NCI-H2081 (cell line): ENCODE data around the gene CAMTA1.
A peak's percentile ranks its signal among the peaks of the same experiment; 100 is the strongest.

Source experiments
- DNase-seq, 2 experiments: peaks; one replicate each; lab custom pipeline; 2025; lab: John Stamatoyannopoulos, UW

Gene CAMTA1

DNA sequence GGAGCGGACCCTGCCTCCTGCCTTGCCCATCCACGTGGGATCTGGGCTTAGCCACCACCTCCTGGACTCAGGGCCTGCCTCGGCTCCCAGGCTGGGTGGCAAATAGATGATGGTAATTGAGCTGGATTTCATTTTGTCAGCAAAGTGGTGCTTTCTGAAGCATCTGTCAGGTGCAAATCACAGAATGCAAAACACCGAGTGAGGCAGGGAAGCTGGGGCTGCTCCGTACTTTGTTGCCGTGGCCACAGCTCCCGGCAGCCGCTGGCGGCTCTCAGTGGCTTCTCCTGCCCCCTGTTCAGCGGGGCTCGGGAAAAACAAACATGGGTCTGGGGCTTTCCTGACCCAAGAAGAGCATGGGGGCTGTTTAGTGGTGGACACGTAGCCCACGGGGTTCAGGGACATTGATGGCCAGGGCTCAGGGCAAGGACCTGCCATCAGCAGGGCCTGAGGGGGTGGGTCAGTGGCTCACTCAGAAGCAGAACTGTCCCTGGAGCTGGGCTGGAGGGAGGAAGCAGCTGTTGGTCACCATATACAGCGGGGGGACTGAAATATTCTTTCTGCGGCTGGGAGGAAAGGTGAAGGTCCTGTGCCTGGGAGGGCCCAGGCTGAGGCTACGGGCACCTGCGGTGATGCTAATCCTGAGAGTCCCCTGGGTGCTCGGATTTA is 855.8 kb downstream of the CAMTA1 start:
- DNase-seq = no peak

DNA sequence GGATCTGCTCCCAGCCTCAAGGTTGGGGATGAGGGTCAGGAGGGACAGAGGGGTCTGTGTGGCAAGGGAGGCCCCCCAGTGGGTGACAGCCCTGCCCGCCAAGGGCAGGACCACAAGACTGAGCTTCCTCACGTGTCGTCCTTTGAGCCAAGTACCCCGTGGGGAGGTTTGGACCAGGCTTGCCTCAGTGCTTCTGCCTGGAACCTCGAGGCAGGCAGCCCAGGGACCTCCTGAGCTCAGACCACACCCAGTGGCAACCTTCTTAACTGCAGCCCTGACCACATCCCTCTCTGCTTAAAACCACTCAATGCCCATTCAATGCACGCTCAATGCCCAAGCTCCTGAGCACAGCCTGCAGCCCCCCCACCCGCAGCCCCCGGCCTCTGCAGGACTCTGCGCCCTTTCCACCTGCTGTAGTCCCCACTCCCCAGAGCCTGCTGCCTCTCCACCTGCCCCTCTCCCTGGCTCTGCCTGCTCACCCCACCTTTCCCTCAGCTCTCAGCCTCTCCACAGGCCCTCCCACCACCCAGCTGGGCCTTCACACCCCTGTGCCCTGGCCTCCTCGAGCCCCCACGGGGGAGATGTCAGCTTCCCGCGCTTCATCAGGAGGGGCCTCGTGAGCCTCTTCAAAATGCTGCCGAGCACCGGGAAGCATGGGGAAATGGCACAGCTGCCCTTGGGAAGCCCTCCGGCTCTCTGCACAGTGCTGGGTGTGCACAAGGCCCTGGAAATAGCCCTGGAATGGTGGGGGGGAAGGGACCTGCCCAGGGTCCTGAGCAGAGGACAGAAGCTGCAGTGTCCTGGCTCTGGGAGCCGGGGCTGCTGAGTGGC is 856.5 kb downstream of the CAMTA1 start:
- no peak for DNase-seq

DNA sequence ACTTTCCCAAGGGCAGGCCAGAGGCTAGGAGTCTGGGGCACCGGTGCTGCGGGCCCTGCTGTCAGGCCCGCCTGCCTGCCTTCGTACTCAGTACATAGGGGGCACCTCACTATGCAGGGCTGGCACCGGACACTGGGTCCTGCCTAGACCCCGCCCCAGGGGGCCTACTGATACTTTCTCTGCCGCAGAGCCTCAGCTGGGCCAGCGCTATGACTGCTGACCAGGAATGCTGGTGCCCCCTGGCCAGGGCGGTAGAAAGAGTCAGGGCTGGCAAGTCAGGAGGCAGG is 857.1 kb downstream of the CAMTA1 start:
- DNase-seq = no peak

DNA sequence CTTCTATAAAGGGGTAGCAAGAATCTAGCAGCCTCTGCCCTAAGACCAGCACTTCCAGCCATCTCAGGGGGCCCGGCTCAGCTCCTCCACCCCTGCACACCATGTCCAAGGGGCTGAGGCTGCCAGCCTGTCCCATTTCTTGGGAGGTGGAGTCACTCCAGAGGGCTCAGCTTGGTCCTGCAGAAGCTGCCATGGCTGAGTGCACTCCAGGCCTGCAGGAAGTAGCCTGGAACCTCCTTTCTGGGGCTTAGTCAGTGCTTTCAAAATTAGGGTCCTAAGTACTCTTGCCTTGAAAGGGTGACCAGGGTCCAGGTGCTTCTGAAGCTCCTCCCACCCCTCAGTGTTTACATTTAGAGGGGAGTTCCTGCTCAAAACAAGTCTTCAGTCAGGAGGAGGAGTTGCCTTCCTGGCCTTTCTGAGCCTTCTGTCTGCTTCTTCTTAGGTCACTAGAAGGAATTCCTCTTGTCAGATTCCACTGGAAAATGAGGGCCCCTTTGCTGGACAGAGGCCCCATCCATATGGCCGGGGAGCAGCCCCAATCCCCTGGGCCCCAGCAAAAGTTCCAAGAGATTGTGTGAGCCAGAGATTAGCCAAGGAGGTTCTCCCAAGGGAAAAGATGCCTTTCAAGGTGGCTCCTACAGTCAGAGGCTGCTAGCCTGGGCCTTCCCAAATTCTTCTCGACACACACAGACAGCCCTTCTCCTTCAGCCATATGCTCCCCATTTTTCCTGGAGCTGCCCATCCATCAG is 857.7 kb downstream of the CAMTA1 start:
- DNase-seq = no peak

DNA sequence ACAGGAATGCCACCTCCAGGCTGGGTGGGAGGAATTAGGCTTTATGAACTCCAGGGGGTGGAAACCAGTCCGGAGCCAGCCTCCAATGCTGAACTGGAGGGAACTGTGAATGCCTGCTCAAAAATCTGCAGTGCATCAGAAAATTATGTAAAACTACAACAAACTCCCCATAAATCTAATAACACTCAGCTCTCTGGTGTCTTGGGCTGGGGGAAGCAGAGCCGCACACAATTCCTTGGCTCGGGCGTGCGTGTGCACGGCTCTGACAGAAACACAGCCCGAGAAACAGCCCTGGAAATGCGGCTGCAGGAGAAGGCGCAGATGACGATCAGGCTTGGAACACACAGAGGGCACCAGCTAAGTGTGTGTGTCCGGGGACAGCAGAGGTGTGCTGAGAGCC is 858.3 kb downstream of the CAMTA1 start:
- DNase-seq = no peak

DNA sequence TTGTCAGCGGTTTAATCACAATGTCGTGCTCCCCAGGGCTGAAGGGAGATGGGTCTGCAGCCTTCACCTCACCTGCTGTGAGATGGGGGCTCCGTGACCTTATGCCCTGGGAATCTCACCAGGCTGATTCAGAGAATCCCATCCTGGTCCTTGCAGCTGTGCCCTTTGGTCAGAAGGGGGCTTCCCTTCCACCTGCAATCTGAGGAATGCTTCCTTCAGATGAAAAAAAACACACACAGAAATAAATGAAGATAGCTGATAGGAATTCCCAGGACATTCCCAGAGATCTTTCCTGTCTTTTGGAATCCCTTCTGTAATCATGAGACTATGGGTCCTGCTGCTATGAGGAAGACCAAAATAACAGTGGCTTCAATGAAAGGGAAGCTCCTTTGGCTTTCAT is 858.8 kb downstream of the CAMTA1 start:
- DNase-seq = no peak

DNA sequence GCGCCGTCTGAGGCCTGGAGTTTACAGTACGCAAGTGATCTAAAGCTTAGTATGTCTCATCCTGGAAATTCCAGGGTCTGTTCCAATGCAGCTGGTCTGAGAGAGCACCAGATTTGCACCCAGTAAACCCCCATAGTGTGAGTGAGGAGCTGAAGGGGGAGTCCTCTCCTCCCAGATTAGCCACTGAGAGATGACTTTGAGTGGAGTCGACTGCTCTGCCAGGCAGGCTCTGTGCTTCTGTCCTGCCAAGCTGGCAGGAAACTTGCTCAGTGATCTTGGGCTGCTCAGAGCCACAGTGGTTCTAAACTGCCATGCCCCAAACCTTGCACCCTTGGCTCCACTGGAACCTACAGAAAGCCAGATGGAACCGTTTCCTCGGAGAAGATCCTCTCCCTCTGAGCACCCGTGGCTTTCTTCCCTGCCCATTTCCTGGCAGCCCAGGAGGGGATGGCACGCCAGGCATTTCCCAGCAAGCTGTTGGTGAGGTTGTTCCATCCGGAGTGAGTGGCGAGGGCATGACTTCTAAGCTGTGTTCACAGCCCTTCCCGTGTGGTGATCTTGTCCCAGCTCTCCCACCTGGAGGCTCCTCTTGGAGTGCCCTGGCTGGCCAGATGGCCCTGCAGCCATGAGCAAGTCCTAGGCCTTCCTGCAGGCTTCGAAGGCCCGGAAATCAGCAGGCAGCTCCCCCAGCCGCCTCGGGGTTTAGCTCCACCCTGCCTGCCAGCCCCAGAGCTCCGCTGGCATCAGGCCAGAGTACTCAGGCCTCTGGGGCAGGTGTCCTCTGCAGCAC is 859.9 kb downstream of the CAMTA1 start:
- DNase-seq = peak; percentile 93 to 97

DNA sequence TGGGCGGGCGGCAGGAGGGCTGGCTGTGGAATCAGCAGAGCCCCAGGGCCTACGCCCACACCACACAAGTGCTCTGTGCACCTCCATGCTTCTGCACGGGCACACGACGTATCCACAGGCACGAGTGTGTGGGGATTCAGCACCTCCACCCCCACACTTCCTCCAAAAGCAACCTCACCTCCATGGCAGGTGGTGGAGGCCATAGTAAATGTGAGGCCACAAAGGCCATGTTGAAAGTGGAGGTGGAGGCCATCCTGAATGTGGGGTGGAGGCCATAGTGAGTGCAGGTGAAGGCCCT is 860.4 kb downstream of the CAMTA1 start:
- DNase-seq = no peak

DNA sequence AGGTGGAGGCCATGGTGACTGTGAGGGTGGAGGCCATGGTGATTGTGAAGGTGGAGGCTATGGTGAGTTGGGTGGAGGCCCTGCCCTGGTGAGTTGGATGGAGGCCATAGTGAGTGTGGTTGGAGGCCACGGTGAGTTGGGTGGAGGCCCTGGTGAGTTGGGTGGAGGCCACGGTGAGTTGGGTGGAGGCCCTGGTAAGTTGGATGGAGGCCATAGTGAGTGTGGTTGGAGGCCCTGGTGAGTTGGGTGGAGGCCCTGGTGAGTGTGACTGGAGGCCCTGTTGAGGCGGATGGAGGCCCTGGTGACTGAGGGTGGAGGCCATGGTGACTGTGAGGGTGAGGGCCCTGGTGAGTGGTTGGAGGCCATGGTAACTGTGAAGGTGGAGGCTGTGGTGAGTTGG is 860.9 kb downstream of the CAMTA1 start:
- no peak for DNase-seq

DNA sequence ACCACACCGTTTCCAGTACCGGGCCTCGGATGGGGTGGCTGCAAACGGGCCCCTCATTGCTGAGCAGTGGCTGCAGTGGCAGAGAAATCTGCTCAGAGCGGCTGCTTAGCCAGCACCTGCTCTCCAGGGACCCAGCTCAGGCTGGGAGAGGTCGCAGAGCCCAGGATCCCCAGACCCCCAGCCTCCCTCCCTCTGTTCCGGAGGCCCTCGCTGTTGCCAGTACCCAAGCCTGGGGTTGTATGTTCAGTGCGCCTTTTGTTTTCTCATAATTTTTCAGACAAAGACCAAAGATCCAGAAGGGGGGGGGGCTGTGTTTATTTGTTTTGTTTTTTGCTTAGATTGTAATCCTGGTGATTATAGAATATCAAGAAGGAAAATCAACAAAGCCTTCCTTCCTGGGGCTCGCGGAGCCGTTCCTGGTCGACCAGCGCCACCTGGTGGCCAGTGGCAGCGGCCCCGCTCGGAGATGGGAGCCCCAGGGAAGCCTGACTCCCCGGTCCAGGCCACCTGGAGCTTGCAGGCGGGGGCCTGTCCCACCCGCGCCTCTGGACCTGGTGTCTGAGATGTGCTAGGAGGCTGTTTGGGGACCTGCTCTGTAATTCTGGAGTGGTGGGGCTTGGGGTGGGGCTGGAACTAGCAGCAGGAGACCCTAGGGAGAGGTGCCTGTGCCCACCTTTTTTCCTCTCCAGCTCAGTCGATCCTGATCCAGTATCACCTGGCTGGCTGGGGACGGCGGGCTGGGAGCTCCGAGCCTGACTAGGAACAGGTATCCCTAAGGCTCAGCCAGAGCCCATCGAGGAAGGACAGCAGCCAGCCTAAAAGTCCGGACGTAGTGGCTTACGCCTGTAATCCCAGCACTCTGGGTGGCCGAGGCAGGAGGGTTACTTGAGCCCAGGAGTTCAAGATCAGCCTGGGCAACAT is 862.0 kb downstream of the CAMTA1 start:
- DNase-seq = peak; percentile 65 to 72

DNA sequence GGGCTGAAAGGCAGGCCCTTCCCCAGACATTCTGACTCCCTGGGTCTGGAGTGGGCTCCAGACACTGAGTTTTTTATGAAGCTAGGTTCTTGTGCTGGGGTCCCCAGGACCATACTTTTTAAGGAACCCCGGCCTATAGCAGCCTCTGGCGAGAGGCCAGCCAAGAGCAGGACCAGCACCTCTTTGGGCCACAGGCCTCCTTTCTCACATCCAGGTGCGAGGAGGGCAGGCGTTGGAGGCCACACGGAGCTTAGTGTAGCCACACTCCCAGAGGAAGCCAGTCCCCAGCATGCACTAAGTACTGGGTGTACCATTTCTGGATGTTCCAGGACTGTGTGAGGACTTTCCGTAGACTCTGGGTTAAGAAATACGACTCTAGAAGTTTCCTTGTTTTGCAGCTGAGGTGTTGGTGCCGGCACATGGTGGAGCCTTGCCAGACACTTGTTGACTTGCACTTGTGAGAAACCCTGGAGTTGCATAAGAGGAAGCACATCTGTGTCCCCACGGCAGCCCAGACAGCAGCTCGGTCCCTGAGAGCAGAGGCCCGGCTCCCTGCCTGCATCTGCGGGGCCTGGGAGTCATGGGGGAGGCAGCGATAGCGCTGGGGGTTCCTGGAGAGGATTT is 863.6 kb downstream of the CAMTA1 start:
- no peak for DNase-seq

DNA sequence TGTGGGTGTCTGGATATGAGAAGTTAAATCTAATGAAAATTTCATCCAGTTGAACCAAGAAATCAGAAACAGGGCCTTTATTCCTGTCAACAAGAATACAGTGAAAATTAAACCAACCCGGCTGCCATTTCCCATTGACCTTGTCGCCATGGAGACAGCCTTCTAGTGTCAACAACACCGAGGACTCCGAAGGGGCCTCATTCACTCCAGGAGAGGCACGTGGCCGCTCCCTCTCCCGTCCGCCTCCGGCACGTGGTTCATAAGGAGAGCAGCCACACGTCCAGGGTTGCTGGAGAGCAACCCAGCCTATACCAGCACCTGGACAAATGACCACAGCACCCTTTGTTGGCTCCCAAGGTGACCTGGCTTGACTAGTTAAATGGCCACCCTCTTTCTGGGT is 865.5 kb downstream of the CAMTA1 start:
- DNase-seq = peak in 1 of 2 experiments; percentile 48

DNA sequence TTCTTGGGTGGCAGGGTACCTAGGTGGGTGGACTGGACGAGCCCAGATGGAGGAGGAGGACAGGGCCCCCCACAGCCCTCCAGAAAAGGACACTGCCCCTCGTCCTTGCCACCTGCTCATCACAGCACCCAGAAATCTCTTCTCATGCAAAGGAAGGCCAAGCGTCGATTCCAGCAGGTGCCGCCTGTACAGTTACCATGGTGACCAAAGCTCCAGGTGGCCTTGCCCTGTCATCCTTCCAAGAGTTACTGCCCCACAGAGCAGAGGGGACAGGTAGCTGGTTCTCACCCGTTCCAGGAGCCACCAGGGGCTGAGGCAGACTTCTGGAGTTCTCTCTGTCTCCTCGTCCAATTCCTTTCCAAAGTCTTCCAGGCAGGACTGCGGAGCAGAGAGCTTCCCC is 865.9 kb downstream of the CAMTA1 start:
- DNase-seq = peak in 1 of 2 experiments; percentile 42

DNA sequence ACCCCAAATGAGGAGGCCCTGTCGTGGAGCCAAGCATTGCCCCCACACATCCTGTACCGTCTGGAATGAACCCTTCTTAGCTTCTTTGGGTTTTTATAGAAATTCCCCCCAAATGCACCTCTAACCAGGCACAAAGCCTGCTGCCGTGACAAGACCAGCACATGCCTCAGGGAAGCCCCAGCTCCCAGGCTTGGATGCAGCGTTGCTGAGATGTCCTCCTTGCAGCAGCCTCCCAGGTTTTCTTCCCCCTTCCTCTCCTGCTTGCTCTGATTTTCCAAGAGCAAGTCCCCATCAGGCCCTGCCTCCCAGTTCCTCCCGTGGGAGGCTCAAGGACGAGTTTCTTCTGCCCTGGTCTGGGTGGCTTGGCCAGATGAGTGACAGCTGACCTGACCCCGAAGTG is 866.8 kb downstream of the CAMTA1 start:
- no peak for DNase-seq

DNA sequence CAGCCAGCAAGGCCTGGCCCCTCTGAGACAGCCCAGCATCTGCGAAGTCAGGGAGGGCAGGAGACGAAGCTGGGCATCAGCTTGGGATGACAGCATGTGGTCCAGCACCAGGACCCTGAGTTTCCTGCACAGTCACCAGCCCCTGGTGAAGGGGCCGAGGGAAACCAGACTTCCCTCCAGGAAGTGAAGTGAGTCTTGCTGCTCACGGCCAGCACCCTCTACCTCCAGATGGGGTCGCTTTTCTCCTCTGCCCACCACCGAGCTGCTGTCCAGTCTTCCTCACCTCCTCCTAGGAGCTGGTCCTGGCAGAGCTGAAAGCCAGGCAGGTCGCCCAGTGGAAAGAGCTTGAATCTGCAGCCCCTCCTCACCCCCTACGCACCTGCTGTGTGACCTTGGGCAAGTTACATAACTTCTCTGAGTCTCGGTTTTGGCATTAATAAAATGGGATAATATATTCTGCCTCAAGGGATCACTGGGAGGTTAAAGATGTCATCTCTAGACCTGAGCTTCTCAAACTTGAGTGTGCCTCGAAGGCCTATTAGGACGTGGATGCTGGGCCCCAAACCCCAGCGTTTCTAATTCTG is 867.4 kb downstream of the CAMTA1 start:
- DNase-seq = no peak

DNA sequence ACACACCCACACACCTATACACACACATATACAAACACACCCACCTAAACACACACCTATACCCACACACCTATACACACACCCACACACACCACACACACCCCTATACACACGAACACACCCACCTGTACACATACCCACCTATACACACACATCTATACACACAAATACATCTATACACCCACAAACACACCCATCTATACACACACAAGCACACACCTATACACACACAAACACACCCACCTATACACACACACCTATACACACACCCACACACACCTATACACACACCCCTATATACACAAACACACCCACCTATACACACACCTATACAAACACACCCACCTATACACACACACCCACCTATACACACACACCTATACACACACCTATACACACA is 869.5 kb downstream of the CAMTA1 start:
- no peak for DNase-seq

DNA sequence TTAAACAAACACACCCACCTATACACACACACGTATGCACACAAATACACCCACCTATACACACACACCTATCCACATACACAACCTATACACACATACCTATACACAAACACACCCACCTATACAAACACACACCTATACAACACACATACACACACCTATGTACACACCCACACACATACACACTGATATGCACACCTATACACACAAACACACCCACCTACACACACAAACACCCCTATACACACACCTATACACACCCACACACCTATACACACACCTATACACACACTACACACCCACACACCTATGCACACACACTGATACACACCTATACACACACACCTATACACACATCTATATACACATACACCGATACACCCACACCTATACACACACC is 870.1 kb downstream of the CAMTA1 start:
- no peak for DNase-seq

DNA sequence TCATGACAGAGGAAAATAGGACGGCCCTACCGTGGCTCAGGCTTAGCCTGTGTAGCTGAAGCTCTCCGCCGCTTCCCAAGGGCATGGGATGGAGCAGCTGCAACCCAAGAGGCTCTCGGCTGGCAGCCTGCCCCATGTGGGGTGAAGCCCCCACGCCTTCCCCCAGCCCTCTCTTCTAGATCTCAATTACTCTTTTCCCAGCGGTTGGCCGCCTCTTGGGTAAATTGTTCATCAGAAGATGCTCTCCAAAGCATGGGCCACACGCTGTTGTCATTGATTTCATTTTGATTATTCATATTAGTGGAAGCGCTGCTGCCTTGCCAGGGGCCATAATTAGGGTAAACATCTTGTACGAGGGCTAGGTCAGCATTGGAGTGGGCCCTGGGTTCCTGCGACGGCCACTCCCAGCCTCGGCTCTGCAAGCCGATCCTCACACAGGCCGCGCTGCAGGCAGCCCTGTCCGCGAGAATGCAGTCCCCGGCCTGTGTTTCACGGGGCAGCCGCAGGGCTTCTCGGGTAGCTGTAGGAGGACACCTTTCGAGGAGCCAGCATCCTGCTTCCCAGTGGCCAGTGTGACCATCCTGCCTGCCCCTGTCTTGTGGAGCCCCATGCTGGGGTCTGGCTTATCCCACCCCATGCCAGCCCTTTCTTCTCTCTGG is 871.4 kb downstream of the CAMTA1 start:
- no peak for DNase-seq

DNA sequence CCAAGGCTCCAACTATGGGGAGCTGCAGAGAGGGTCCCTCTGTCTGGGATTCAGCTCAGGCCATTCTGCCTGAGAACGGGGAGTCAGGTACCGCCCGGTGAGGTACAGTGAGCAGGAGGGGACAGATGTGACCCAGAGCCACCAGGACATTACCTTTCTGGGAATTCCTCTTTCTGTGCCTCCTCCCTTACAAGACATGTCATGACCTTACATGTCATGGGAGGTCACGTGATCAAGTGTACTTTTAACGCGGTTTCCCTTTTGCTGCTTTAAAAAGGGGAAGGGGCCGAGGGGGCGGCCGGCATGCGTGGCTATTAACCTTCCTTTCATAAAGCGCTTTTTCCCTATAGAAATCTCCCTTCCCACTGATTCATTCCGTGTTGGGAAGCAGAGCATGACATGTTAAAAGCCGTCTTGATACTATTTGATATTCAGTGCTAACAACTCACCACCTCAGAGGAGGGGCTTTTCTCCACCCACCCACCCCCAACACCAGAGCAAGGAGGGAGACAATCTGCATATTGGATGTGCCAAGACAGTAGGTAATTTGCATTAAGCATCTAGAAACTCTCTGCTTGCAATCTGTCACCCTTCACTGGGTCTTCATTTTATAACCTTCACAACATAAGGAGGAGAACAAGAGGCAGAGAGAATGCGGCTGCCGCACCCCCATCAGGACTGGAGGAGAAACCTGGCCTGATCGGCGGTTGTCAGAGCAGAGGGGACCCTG is 872.2 kb downstream of the CAMTA1 start:
- DNase-seq = no peak
